ENCODE data around the gene NACC1. TPM values are rescaled to one million over a fixed set of nuclear protein-coding genes. Genes with fewer than 3 reads are reported as not detected.

Gene NACC1
- total RNA-seq, 4 donors from 2014 or later: 31.6 to 54.2 (median 36.5) TPM

DNA sequence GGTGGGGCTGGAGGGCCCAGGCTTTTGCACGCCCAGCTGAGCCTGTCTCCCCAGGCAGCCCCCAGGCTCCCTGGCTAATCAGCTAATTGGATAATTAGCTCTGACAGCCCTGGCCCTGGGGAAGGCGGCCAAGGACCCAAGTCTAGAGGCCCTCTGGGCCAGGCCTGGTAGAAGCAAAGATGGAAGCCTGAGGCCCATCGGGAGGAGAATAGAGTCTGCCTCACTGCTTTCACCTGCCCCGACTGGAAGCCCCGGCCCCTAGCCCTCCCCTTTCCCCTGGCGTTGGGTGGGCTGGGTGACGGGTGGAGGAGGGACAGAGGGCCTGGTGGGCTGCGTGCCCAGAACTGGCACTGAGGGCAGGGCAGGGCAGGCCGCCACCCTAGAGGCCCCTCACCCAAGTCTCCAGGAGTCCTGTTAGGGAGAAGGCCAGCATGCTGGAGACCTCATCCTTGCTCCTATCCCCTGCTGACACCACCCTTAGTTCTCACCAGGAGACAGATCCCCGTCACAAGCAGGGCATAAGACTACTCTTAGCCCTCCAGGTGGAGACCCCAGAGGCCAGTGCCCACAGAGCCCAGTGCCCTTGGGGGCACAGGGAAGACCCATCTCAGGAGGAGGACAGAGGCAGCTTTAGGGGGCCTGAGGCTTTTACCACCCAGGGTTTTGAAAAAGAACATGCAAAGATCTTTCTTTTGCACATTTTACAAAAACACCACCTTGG is 27.4 kb upstream of the NACC1 start:
- no peaks in the 10 kb centered on the region for H3K36me3 ChIP-seq
- peaks cover 21 to 56% (median 34%) of the 10 kb centered on the region in 4 donors for H3K4me1 ChIP-seq
- H3K4me3 ChIP-seq: no peak overlapping the region
- peak overlapping the region; percentile 26 to 92 (median 90) for H3K27ac ChIP-seq
- no peaks in the 10 kb centered on the region for H3K9me3 ChIP-seq
- no peak for DNase-seq
- WGBS, 2 donors (ENCODE audit: low coverage in 1 of 2): 67% methylated on average over 5 of the region's 10 CpGs; no CpG with 5 or more reads in 1 of the 2 donors
- in situ Hi-C loops (cut with MboI; ENCODE audit: low pct_ligation_motif_present in 1 of 4, low pct_unique_long_range_greater_than_20kb in 1 of 4, low sequenced_read_pairs in 3 of 4): loop anchor here in 2 of 4 donors (5.0 to 25.0 kb wide), 2 partner anchors 103 to 113 kb away; partner anchors contain the start of gene NFIX (in 1 of the 2)
- TF ChIP-seq, protein P1, sequence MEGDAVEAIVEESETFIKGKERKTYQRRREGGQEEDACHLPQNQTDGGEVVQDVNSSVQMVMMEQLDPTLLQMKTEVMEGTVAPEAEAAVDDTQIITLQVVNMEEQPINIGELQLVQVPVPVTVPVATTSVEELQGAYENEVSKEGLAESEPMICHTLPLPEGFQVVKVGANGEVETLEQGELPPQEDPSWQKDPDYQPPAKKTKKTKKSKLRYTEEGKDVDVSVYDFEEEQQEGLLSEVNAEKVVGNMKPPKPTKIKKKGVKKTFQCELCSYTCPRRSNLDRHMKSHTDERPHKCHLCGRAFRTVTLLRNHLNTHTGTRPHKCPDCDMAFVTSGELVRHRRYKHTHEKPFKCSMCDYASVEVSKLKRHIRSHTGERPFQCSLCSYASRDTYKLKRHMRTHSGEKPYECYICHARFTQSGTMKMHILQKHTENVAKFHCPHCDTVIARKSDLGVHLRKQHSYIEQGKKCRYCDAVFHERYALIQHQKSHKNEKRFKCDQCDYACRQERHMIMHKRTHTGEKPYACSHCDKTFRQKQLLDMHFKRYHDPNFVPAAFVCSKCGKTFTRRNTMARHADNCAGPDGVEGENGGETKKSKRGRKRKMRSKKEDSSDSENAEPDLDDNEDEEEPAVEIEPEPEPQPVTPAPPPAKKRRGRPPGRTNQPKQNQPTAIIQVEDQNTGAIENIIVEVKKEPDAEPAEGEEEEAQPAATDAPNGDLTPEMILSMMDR (IDR thresholded peaks at IDR 0.05): no peak
- no peak for TF ChIP-seq EP300 (IDR thresholded peaks at IDR 0.05; ENCODE audit: low read depth)
- no peak for TF ChIP-seq POLR2AphosphoS5 (IDR thresholded peaks at IDR 0.05)
- no peak for TF ChIP-seq POLR2A (IDR thresholded peaks at IDR 0.05)
- no peaks in the 10 kb centered on the region for H3K27me3 ChIP-seq
- intact Hi-C loops (cut with DNase I; ENCODE audit: low total_unique reads): loop anchor here (10.0 kb wide), 1 partner anchor 206 kb away; the partner anchor contains the start of genes DNASE2 and KLF1

DNA sequence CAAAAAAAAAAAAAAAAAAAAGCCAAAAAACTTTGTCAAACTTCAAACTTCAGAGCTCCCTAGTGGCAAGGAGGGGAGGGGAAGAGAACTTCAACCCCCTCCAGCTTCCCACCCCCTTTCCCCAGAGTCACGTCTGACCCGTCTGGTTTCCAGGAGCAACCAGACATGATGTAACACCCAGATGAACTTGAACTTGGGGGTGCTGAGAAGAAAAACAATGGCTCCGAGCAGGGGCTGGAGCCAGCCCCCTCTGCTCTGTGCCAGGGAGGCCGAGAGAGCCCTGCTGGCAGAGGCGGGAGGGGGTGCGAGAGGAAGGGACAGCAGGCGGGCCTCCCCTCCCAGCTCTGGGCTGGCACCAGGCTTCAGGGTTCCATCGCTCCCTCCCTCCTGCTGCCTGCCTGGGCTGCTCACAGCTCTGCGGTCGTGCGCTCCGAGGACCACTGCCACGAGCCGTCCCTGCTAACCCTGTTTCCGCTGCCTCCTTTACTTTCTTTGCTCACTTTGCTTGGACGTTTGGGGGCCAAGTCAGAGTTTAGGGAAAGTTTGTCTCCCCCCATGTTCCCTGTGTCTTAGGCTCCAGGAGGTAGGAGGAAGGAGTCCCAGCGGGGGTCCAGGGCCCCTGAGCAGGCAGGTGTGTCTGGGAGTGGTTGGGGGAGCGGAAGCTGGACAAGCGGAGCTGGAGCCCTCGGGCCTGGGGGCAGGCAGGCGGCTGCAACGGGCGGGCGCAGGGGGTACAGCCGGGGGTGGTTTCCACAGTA is 26.5 kb upstream of the NACC1 start:
- no peaks in the 10 kb centered on the region for H3K36me3 ChIP-seq
- no peaks in the 10 kb centered on the region for H3K27me3 ChIP-seq
- no peak overlapping the region for H3K4me3 ChIP-seq
- peak overlapping the region; percentile 61 to 92 (median 90) for H3K27ac ChIP-seq
- intact Hi-C loops (cut with DNase I; ENCODE audit: low total_unique reads): loop anchor here (2.0 to 10.0 kb wide), 2 partner anchors 113 to 207 kb away; partner anchors contain the start of genes DNASE2 and KLF1
- in situ Hi-C loops (cut with MboI; ENCODE audit: low pct_ligation_motif_present in 1 of 4, low pct_unique_long_range_greater_than_20kb in 1 of 4, low sequenced_read_pairs in 3 of 4): loop anchor here in 2 of 4 donors (5.0 to 25.0 kb wide), 2 partner anchors 104 to 114 kb away; partner anchors contain the start of gene NFIX (in 1 of the 2)
- 30 to 61% methylated on average over 2 to 25 of the region's 25 CpGs for WGBS, 2 donors (ENCODE audit: low coverage in 1 of 2)
- no peaks in the 10 kb centered on the region for H3K9me3 ChIP-seq
- TF ChIP-seq, protein P1 (IDR thresholded peaks at IDR 0.05): no peak
- peaks cover 19 to 55% (median 37%) of the 10 kb centered on the region in 4 donors for H3K4me1 ChIP-seq
- no peak for DNase-seq

- peak overlapping the region; percentile 61 to 92 (median 90) for H3K27ac ChIP-seq
- in situ Hi-C loops (cut with MboI; ENCODE audit: low pct_ligation_motif_present in 1 of 4, low pct_unique_long_range_greater_than_20kb in 1 of 4, low sequenced_read_pairs in 3 of 4): loop anchor here in 2 of 4 donors (5.0 to 25.0 kb wide), 2 partner anchors 105 to 115 kb away; partner anchors contain the start of gene NFIX (in 1 of the 2)
- H3K27me3 ChIP-seq: no peaks in the 10 kb centered on the region
- TF ChIP-seq EP300 (IDR thresholded peaks at IDR 0.05; ENCODE audit: low read depth) (no peak), POLR2AphosphoS5 (IDR thresholded peaks at IDR 0.05) (no peak)
- TF ChIP-seq, protein P1 (IDR thresholded peaks at IDR 0.05): no peak
- no peak overlapping the region for H3K4me3 ChIP-seq
- peaks cover 19 to 55% (median 38%) of the 10 kb centered on the region in 4 donors for H3K4me1 ChIP-seq
- intact Hi-C loops (cut with DNase I; ENCODE audit: low total_unique reads): loop anchor here (2.0 to 10.0 kb wide), 2 partner anchors 113 to 207 kb away; partner anchors contain the start of genes DNASE2 and KLF1
- WGBS, 2 donors (ENCODE audit: low coverage in 1 of 2): 82 to 100% methylated on average over 1 to 2 of the region's 2 CpGs
- DNase-seq: no peak
- no peaks in the 10 kb centered on the region for H3K9me3 ChIP-seq
- no peaks in the 10 kb centered on the region for H3K36me3 ChIP-seq
Measured at GRCh38 chr19:13092158-13092543, 25.9 kb upstream of the NACC1 start.

All from transverse colon (tissue), 4 donors.